Activated CD4-positive, alpha-beta T cell treated with anti-CD3 and anti-CD28 coated beads for 36 hours (primary cell): Measurements from ENCODE around the gene DNAH9. TPM values are rescaled to one million over a fixed set of nuclear protein-coding genes. Genes with fewer than 3 reads are reported as not detected.

Source experiments
- ATAC-seq: fragments of 200-7000 bp; cut with Tn5 transposase; one replicate; pipeline ENCODE4 v1.10.0; 2021; ENCODE audit warnings: mild to moderate bottlenecking, moderate library complexity
- CTCF ChIA-PET: fragments of 350-600 bp; sonication (Branson Sonifier 250); formaldehyde crosslinking; loops from one replicate; lab custom pipeline; 2021; ENCODE audit warnings: antibody characterized with exemption; lab: Charles Lee
- POLR2A ChIA-PET: fragments of 350-600 bp; sonication (Branson Sonifier 250); formaldehyde crosslinking; loops from one replicate; lab custom pipeline; 2021; ENCODE audit warnings: antibody characterized with exemption, inconsistent platforms; lab: Charles Lee
- DNase-seq: peaks from one replicate; pipeline ENCODE4 v3.0.0-alpha.2; 2020
- H3K27ac Mint-ChIP-seq: one replicate; pipeline ENCODE4 v1.8.0; 2021; ENCODE audit warnings: mixed read lengths
- H3K27me3 Mint-ChIP-seq: one replicate; pipeline ENCODE4 v1.8.0; 2021; ENCODE audit warnings: mixed read lengths
- H3K36me3 Mint-ChIP-seq: one replicate; pipeline ENCODE4 v1.8.0; 2021; ENCODE audit warnings: low read depth, mixed read lengths
- H3K4me1 Mint-ChIP-seq: one replicate; pipeline ENCODE4 v1.8.0; 2021; ENCODE audit warnings: mixed read lengths
- H3K4me3 Mint-ChIP-seq: one replicate; pipeline ENCODE4 v1.8.0; 2021; ENCODE audit warnings: mild to moderate bottlenecking, moderate library complexity, mixed read lengths
- H3K9me3 Mint-ChIP-seq: one replicate; pipeline ENCODE4 v1.8.0; 2021; ENCODE audit warnings: low read depth, mixed read lengths
- intact Hi-C, 2 experiments: fragments of 100-400 bp; cut with DNase I in 1 of 2; cut with micrococcal nuclease in 1 of 2; formaldehyde crosslinking; loops; one replicate each; pipeline versions ENCODE4 v1.14.2 to v1.15.1; 2022 to 2024; cut with DNase I, micrococcal nuclease
- total RNA-seq, 2 experiments: library from RNA; stranded (reverse); gene quantifications; one replicate each; pipeline ENCODE4 v1.2.3, GENCODE V29; 2021

The DNAH9 gene
- total RNA-seq, 2 experiments from 2014 or later, result not detected

DNA sequence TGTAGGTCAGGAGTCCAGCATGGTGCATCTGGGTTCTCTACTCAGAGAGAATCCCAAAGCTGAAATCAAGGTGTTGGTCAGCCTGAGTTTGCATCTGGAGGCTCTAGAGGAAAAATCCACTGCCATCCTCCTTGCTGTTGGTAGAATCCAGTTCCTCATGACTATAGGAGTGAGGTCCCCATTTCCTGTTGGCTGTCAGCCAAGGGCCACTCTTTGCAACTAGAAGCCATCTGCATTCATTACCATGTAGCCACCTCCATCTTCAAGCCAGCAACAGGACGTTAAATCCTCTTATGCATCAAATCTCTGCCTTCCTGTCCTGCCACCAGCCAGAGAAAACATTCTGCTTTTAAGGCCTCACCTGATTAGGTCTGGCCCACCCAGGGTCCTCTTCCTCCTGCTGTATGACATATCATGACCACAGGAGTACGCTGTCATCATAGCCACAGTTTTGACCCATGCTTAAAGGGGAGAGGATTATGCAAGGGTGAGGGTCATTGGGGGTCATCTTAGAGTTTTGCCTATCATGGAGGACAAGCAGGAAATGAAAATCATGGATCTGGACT lies 40.5 kb downstream of the DNAH9 start:
- CTCF ChIA-PET, result interaction anchor here (0.9 kb wide), 1 partner anchor 763 kb away, joined by 3 read pairs; no protein-coding TSS in a partner anchor
- no peak overlapping the region for H3K4me3 Mint-ChIP-seq

DNA sequence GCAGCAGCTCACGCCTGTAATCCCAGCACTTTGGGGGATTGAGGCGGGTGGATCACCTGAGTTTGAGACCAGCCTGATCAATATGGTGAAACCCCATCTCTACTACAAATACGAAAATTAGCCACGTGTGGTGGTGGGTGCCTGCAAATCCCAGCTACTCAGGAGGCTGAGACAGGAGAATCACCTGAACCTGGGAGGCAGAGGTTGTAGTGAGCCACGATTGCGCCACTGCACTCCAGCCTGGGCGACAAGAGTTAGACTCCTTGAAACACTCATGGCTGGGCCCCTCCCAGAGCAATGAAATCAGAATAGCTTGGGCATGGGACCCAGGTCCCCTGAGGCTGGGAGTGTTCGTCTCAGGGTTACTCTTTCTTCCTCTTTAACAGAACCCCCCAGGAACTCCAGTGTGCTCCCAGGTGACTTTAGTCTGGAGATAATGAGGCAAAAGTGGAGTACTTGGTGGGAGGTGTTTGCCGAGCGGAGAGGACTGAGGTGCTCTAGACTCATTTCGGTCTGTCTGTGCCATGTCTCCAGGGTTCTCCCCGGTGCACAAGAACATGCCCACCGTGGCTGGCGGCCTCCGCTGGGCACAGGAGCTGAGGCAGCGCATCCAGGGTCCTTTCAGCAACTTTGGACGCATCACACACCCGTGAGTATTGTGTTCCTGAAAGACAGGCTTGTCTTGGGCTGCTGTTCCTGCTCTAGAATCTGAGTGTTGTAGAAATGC lies 41.6 kb downstream of the DNAH9 start:
- H3K36me3 Mint-ChIP-seq, result no peaks in the 10 kb centered on the region
- POLR2A ChIA-PET, result no interaction called here
- CTCF ChIA-PET, result no interaction called here
- H3K4me3 Mint-ChIP-seq, result no peak overlapping the region
- DNase-seq (no peak), ATAC-seq (no peak)
- peaks cover 4% of the 10 kb centered on the region for H3K9me3 Mint-ChIP-seq
- intact Hi-C loops, result loop anchor here in 1 of 2 experiments (10.0 kb wide), 1 partner anchor 295 kb away; no protein-coding TSS in a partner anchor
- no peak overlapping the region for H3K27ac Mint-ChIP-seq
- H3K4me1 Mint-ChIP-seq, result no peaks in the 10 kb centered on the region
- no peaks in the 10 kb centered on the region for H3K27me3 Mint-ChIP-seq

More for the DNA sequence above, 40.5 kb downstream of the DNAH9 start:
- intact Hi-C loops, result no loop called here
- Mint-ChIP-seq H3K9me3 (peaks cover 7% of the 10 kb centered on the region), H3K36me3 (no peaks in the 10 kb centered on the region), H3K27ac (no peak overlapping the region), H3K27me3 (no peaks in the 10 kb centered on the region), H3K4me1 (no peaks in the 10 kb centered on the region)
- no peak for ATAC-seq
- POLR2A ChIA-PET, result no interaction called here
- no peak for DNase-seq

DNA sequence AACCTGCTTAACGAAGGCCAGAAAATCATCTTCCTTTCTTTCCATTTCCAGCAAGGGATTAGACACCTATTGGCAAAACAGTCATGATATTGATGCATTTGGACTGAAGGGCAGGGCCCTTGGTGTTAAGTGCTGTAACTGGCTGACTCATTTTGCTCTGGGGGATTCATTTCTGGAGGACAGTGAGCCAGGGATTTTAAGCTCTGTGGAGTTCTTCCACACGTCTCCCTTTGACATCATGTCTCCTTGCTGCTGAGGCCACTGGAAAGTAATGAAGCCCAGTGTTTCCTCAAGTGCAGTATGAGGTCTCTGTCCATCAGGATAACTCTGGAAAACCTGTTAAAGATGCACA lies 42.2 kb downstream of the DNAH9 start:
- no peaks in the 10 kb centered on the region for H3K27me3 Mint-ChIP-seq
- intact Hi-C loops, result loop anchor here in 1 of 2 experiments (10.0 kb wide), 1 partner anchor 294 kb away; no protein-coding TSS in a partner anchor
- DNase-seq, result no peak
- no peak for ATAC-seq
- H3K9me3 Mint-ChIP-seq, result peaks cover 4% of the 10 kb centered on the region
- H3K4me3 Mint-ChIP-seq, result no peak overlapping the region
- ChIA-PET CTCF (no interaction called here), POLR2A (no interaction called here)
- no peak overlapping the region for H3K27ac Mint-ChIP-seq
- H3K4me1 Mint-ChIP-seq, result no peaks in the 10 kb centered on the region
- H3K36me3 Mint-ChIP-seq, result no peaks in the 10 kb centered on the region

DNA sequence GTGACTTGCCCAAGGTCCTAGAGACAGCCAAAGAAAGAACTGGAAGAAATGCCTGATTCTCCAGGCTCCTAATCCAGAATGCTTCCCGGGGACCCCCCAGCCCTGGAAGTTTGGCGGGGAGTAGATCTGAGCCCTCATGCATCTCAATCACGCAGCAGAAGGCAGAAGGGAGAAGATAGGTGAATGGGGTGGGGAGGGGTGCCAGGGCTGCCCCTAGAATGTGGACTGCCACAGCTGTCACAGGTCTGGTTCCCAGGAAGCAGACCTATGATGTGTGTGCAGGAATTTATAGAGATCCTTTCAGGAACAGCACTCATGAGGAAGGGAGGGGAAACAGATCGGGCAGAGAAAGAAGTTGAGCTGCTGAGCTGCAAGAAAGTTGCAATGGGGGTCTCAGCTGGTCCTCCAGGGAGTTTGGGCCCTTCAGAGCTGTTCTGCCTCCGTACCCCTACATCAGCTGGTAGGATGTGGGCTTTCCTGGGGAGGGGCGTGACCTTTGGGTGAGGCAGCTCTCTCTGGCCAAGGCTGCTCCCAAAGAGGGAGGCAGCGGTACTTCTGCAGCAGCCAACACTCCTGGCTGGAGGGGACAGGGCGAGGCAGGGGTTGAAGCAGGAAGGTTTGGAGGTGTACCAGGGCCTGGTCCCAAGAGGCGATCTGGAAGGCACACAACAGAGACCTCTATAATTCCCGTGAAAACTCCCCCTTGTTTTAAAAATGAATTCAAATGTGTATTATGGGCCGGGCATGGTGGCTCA lies 43.4 kb downstream of the DNAH9 start:
- CTCF ChIA-PET, result interaction anchor here (0.8 kb wide), 1 partner anchor 1738 kb away, joined by 4 read pairs; no protein-coding TSS in a partner anchor
- POLR2A ChIA-PET, result no interaction called here
- Mint-ChIP-seq H3K9me3 (peaks cover 4% of the 10 kb centered on the region), H3K36me3 (no peaks in the 10 kb centered on the region), H3K4me1 (no peaks in the 10 kb centered on the region), H3K4me3 (no peak overlapping the region), H3K27ac (no peak overlapping the region), H3K27me3 (no peaks in the 10 kb centered on the region)
- intact Hi-C loops, result loop anchor here in 1 of 2 experiments (10.0 kb wide), 1 partner anchor 293 kb away; no protein-coding TSS in a partner anchor
- no peak for ATAC-seq
- DNase-seq, result no peak

DNA sequence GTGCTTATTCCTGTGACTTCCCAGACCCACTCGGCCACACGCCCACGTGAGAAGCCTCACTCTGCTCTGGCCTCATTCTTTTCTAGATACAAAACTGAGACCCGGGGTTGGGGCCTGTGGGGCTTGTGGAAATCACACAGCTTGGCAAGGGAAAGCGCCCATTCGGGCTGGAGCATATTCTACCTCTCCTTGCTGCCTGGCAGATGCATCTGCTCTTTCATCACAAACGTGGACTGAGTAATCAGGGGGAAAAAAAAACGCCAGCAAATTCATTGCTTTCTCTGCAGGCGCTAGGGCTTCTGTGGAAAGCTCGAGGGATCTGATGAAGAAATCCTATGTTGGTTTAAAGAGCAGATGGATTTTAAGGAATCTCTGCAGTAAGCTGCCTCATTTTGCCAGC lies 44.4 kb downstream of the DNAH9 start:
- no peaks in the 10 kb centered on the region for H3K27me3 Mint-ChIP-seq
- no peak for ATAC-seq
- DNase-seq, result no peak
- no peaks in the 10 kb centered on the region for H3K36me3 Mint-ChIP-seq
- no peak overlapping the region for H3K27ac Mint-ChIP-seq
- no peaks in the 10 kb centered on the region for H3K4me1 Mint-ChIP-seq
- intact Hi-C loops, result loop anchor here in 1 of 2 experiments (10.0 kb wide), 1 partner anchor 292 kb away; no protein-coding TSS in a partner anchor
- peaks cover 4% of the 10 kb centered on the region for H3K9me3 Mint-ChIP-seq
- H3K4me3 Mint-ChIP-seq, result no peak overlapping the region
- POLR2A ChIA-PET, result no interaction called here
- CTCF ChIA-PET, result interaction anchor here (0.6 to 1.0 kb wide), 2 partner anchors 11 to 542 kb away, joined by 3 to 4 read pairs; no protein-coding TSS in a partner anchor

DNA sequence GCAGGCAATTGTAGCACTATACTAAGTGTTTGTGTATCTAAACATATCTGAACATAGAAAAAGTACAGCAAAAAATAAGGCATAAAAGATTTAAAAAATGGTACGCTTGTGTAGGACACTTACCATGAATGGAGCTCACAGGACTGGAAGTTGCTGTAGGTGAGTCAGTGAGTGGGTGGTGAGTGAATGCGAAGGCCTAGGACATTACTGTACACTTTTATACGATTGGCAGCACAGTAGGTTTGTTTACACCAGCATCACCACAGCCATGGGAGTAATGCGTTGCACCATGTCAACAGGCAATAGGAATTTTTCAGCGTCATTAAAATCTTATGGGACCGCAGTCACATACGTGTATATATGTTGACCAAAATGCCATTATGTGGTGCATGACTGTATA lies 45.6 kb downstream of the DNAH9 start:
- intact Hi-C loops, result loop anchor here (1.0 to 10.0 kb wide), 3 partner anchors 291 to 768 kb away; no protein-coding TSS in a partner anchor
- ChIA-PET CTCF (interaction anchor here (0.6 to 3.2 kb wide), 6 partner anchors 15 to 767 kb away, joined by 3 to 19 read pairs (median 4); no protein-coding TSS in a partner anchor), POLR2A (no interaction called here)
- DNase-seq, result no peak
- Mint-ChIP-seq H3K4me3 (no peak overlapping the region), H3K9me3 (no peaks in the 10 kb centered on the region), H3K27me3 (no peaks in the 10 kb centered on the region), H3K36me3 (no peaks in the 10 kb centered on the region), H3K4me1 (no peaks in the 10 kb centered on the region), H3K27ac (no peak overlapping the region)
- ATAC-seq, result no peak

DNA sequence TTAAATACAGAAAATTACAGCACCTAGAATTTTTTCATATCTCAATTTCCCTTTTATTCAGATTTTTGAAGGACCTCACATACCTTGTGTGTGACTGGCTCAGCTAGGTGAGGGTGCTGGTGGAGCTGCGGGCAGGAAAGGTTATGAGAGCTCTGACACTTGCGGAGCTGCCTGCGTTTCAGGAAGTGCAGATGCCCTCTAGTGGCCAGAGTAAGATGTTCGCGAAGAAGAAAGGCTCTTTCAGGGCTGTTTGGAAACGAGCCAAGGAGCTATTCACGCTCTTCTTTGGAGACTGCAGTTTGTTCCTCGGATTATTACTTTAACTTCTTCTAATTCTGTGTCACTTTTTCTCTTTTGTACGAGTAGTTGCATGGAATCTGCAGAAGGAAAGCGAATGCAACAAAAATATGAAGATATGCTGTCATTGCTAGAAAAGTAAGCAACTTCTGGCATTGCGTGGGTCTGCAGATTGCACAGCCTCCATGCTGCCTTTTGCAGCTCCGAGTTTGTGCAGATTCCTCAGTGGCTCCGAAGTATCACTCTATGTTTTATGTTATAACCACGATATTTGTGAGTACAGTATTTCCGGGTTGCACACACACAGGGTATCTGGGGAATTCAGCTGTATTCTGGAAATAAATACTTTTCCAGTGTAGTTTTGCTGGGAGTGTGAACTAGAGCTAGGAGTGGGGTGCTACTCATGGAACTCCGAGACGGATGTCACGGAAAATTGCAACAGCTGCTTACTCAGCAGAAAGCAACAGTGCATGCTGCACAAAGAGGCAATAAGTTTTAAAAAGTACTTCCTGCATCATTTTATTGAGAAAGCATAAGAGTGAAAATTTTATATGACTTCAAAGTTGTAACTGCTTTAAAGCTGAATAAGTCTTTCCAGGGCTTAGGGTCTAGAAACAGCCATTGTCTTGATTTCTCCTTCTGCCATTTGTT lies 46.3 kb downstream of the DNAH9 start:
- DNase-seq (peak; percentile 64), ATAC-seq (peak; percentile 42)
- intact Hi-C loops, result loop anchor here (1.0 to 10.0 kb wide), 3 partner anchors 290 to 768 kb away; no protein-coding TSS in a partner anchor
- no peak overlapping the region for H3K4me3 Mint-ChIP-seq
- CTCF ChIA-PET, result interaction anchor here (0.6 to 3.2 kb wide), 9 partner anchors 10 to 1085 kb away, joined by 3 to 19 read pairs (median 3); no protein-coding TSS in a partner anchor
- no peaks in the 10 kb centered on the region for H3K36me3 Mint-ChIP-seq
- H3K27me3 Mint-ChIP-seq, result no peaks in the 10 kb centered on the region
- H3K27ac Mint-ChIP-seq, result no peak overlapping the region
- no peaks in the 10 kb centered on the region for H3K4me1 Mint-ChIP-seq
- no peaks in the 10 kb centered on the region for H3K9me3 Mint-ChIP-seq
- POLR2A ChIA-PET, result no interaction called here

DNA sequence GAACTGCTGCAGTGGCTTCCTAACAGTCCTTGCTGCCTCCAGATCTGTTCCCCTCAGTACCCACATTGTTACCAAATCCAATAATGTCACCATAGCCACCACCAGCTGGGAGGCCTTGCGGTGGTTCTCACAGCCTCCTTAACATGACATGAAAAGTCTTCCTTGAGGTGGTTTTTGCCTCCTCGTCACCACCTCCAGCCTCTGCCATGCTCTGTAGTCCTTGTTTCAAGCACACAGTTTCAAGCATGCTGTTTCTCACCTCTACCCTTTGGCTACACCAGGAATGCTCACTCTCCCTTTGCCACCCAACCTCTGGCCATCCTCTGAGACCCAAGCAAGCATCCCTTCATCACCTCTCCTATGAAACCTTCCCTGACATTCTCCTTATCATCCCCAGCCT lies 47.2 kb downstream of the DNAH9 start:
- Mint-ChIP-seq H3K4me3 (no peak overlapping the region), H3K4me1 (no peaks in the 10 kb centered on the region), H3K27ac (no peak overlapping the region), H3K9me3 (no peaks in the 10 kb centered on the region), H3K27me3 (no peaks in the 10 kb centered on the region), H3K36me3 (no peaks in the 10 kb centered on the region)
- DNase-seq (no peak), ATAC-seq (no peak)
- ChIA-PET POLR2A (no interaction called here), CTCF (interaction anchor here (0.7 to 3.2 kb wide), 3 partner anchors 41 to 769 kb away, joined by 3 to 19 read pairs (median 4); no protein-coding TSS in a partner anchor)
- intact Hi-C loops, result loop anchor here in 1 of 2 experiments (2.0 to 10.0 kb wide), 2 partner anchors 289 to 769 kb away; no protein-coding TSS in a partner anchor

DNA sequence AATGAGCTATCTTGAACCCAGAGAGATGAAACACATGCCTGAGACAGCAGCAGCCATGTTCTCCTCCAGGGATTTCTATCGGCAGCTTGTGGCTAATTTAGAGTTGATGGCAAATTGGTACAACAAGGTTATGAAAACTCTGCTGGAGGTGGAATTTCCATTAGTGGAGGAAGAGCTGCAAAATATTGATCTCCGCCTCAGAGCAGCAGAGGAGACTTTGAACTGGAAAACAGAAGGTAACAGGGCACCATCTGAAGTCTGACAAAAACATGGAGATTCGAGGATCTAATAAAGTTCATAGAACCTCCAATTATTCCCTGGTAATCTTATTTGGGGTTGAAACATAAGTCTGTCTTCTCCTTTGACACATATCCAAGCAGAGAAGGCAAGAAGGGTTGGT lies 52.8 kb downstream of the DNAH9 start:
- Mint-ChIP-seq H3K9me3 (peaks cover 9% of the 10 kb centered on the region), H3K4me1 (no peaks in the 10 kb centered on the region), H3K27ac (no peak overlapping the region), H3K36me3 (no peaks in the 10 kb centered on the region), H3K27me3 (no peaks in the 10 kb centered on the region), H3K4me3 (no peak overlapping the region)
- intact Hi-C loops, result no loop called here
- POLR2A ChIA-PET, result no interaction called here
- DNase-seq (no peak), ATAC-seq (no peak)
- CTCF ChIA-PET, result no interaction called here

DNA sequence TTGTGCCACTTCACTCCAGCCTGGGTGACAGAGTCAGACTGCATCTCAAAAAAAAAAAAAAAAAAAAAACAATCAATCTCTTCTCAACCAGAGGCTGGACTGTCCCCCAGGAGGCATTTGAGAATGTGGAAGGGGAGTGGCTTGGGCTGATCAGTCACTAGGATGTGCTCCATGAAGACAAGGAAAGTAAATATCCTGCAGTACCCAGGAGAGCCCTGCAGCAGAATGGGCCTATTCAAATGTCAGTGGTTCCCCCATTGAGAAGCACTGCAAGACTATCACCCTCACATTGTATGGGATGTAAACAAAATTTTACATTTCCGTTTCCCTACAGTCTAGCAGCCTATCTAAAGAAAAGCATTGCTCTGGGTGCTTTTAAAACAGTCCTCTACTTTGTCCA lies 70.3 kb downstream of the DNAH9 start:
- Mint-ChIP-seq H3K4me3 (no peak overlapping the region), H3K4me1 (no peaks in the 10 kb centered on the region), H3K9me3 (peaks cover 6% of the 10 kb centered on the region), H3K27me3 (no peaks in the 10 kb centered on the region), H3K27ac (no peak overlapping the region), H3K36me3 (no peaks in the 10 kb centered on the region)
- ATAC-seq, result no peak
- intact Hi-C loops, result no loop called here
- CTCF ChIA-PET, result no interaction called here
- DNase-seq, result no peak
- POLR2A ChIA-PET, result no interaction called here
